BE2C (cell line): Measurements from ENCODE around the gene NFATC1.

Source experiments
- DNase-seq: peaks from one replicate; pipeline ENCODE4 v3.0.0-alpha.2; 2020
- H3K27me3 ChIP-seq: fragments of 250-450 bp; sonication (Bioruptor Pico); 2 replicates; pipeline ENCODE4 v1.5.1; 2020; ENCODE audit warnings: mild to moderate bottlenecking
- H3K36me3 ChIP-seq: fragments of 250-450 bp; sonication (Bioruptor Pico); 2 replicates; pipeline ENCODE4 v1.5.1; 2020; ENCODE audit warnings: mild to moderate bottlenecking
- H3K4me1 ChIP-seq: fragments of 250-450 bp; sonication (Bioruptor Pico); 2 replicates; pipeline ENCODE4 v1.5.1; 2020
- H3K4me3 ChIP-seq: 2 replicates; pipeline ENCODE4 v1.5.1; 2011; ENCODE audit warnings: low read depth, low read length
- H3K9me3 ChIP-seq: fragments of 250-450 bp; sonication (Bioruptor Pico); 2 replicates; pipeline ENCODE4 v1.5.1; 2020
- TF ChIP-seq, protein P1 (sequence below): IDR thresholded peaks from 2 replicates; pipeline ENCODE4 v1.5.1; 2012; ENCODE audit warnings: mild to moderate bottlenecking, low read depth, low read length

NFATC1 gene

DNA sequence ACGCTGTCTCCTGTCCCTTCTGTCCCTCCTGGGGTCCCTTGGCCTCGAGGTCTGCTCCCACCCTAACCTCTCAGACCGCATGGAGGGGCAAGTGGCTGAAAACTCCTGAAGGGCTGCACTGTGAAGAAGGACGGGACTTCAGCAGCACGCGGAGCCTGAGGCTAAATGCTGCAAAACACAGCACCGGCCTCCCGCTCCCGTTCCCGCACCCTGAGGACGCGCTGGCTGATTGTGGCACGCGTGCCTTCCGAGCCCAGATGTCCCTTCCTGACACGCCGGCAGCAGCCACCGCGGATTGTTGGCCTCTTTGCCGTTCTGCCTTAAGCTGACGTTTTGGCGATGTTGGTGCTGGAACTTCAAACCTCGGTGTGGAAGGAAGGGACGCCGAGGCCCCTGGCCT, 158.0 kb downstream of the NFATC1 start:
- H3K27me3 ChIP-seq: no peaks in the 10 kb centered on the region
- H3K9me3 ChIP-seq: no peaks in the 10 kb centered on the region

DNA sequence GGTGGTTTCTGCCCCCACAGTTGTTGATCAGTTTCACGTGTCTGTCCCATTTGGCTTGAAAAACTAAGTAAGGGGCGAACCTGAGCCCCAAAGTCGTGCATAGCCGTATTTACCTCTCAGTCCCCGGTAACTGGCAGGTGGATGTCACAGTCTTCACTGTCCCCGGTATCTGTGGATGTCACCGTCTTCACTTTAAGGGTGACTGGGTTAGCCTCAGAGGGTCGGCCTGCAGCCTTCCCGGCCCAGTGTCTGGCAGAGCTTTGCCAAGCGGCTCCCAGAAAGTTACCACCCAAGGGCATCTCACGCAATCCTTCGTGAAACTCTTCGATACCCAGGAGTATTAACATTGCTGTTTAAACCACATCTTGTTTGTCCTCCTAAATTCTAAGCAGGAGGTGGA, 158.6 kb downstream of the NFATC1 start:
- no peak for DNase-seq
- no peaks in the 10 kb centered on the region for H3K9me3 ChIP-seq
- no peaks in the 10 kb centered on the region for H3K4me1 ChIP-seq
- no peak overlapping the region for H3K4me3 ChIP-seq
- TF ChIP-seq, protein P1, sequence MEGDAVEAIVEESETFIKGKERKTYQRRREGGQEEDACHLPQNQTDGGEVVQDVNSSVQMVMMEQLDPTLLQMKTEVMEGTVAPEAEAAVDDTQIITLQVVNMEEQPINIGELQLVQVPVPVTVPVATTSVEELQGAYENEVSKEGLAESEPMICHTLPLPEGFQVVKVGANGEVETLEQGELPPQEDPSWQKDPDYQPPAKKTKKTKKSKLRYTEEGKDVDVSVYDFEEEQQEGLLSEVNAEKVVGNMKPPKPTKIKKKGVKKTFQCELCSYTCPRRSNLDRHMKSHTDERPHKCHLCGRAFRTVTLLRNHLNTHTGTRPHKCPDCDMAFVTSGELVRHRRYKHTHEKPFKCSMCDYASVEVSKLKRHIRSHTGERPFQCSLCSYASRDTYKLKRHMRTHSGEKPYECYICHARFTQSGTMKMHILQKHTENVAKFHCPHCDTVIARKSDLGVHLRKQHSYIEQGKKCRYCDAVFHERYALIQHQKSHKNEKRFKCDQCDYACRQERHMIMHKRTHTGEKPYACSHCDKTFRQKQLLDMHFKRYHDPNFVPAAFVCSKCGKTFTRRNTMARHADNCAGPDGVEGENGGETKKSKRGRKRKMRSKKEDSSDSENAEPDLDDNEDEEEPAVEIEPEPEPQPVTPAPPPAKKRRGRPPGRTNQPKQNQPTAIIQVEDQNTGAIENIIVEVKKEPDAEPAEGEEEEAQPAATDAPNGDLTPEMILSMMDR: no peak
- no peaks in the 10 kb centered on the region for H3K27me3 ChIP-seq
- no peaks in the 10 kb centered on the region for H3K36me3 ChIP-seq

More for the DNA sequence above, 158.0 kb downstream of the NFATC1 start:
- no peak overlapping the region for H3K4me3 ChIP-seq
- no peaks in the 10 kb centered on the region for H3K4me1 ChIP-seq
- TF ChIP-seq, protein P1: no peak
- H3K36me3 ChIP-seq: no peaks in the 10 kb centered on the region
- DNase-seq: no peak

DNA sequence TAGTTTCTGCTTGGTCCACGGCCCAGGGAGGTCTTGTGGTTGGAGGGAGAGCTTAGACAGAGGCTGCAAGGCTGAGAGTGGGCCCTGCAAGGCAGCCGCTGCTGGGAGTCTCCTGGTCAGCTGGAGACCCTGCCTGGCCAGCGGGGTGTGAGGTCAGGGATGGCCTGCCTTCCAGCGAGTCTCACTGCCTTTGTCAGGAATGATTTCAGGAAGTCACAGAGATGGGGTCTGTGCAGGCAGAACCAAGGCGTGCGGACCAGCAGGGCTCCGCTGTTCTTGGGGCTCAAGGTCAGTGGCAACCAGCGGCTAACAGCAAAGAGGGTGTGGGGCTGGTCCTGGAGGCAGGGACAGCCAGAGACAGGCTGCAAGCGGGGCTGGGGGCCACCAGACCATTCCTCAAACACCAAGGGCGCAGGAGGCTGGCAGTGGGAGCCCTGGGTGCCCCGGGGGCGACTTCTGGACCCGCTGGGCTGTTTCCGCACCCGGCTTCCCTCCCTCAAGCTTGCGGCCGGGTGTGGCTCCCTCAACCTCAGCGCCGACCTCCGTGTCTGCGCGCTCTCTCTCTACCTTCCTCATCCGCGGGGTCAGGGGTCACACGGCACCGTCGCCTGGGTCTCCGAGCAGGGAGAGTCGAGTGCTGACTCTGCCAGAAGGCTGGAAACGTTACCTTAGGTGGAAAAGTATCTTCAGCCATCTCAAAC, 159.4 kb downstream of the NFATC1 start:
- H3K4me3 ChIP-seq: no peak overlapping the region
- TF ChIP-seq, protein P1: no peak
- H3K27me3 ChIP-seq: no peaks in the 10 kb centered on the region
- H3K9me3 ChIP-seq: no peaks in the 10 kb centered on the region
- no peaks in the 10 kb centered on the region for H3K4me1 ChIP-seq
- no peak for DNase-seq
- H3K36me3 ChIP-seq: no peaks in the 10 kb centered on the region

DNA sequence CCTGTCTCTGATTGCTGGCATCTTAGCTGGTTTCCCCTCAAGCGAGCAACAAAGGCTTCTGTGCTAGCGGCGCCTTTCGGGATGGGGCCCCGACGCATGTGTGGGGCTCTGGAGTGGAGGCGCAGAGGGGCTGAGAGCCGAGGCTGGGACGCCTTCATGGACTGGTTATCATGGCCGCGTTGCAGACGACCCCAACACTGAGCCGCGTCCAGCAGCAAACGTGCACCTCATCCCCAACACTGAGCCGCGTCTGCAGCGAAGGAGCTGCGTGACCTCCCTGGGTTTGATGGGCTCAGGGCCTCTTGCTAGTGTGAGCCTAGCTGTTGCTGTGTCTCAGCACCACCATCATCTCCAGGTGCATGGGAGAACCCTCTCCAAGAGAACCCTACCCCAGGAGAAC, 160.2 kb downstream of the NFATC1 start:
- H3K4me1 ChIP-seq: no peaks in the 10 kb centered on the region
- TF ChIP-seq, protein P1: no peak
- no peak overlapping the region for H3K4me3 ChIP-seq
- no peaks in the 10 kb centered on the region for H3K27me3 ChIP-seq
- H3K36me3 ChIP-seq: no peaks in the 10 kb centered on the region
- H3K9me3 ChIP-seq: no peaks in the 10 kb centered on the region
- DNase-seq: no peak

DNA sequence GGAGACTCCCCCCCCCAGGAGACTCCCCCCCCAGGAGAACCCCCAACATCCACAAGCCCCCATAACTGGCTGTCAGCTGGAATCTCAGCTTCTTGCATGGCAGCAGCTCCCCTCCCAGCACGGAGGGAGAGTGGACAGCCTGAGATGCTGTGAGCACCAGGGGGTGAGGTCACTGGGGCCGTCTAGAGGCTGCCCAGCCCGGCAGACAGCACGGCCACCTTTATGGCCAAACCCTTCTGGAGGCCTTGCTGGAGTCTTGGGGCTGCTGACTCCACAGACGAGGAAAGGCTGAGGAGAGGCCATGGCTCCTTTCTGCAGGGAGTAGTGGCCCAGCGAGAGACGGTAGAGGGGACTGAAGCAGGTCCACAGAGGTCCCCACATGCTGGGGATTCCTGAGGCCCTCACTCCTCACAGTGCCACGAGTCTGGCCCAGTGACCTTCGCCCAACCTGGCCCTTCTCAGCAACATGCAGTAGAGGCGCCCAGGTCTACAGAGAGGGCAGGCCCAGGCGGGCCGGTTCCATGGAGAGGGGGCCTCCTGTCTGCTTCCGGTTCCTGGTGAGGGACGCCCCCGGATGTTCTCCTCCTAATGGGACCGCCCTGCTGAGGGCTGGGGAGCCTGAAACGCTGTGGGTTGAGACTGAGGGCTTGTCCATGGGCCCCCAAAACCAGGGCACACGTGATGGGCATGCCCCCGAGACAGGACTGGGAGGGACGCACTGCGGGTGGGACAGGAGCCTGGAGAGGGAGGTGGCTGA, 161.3 kb downstream of the NFATC1 start:
- no peak for DNase-seq
- Histone ChIP-seq H3K4me1 (no peaks in the 10 kb centered on the region), H3K36me3 (no peaks in the 10 kb centered on the region), H3K27me3 (no peaks in the 10 kb centered on the region), H3K9me3 (no peaks in the 10 kb centered on the region), H3K4me3 (no peak overlapping the region)
- TF ChIP-seq, protein P1: no peak
